HCT116 (cell line): ENCODE results near the gene NSRP1.

Experiments used
- CBX3 ChIP-seq: IDR thresholded peaks from 2 replicates; pipeline ENCODE4 v1.6.1; 2012; ENCODE audit warnings: low read depth
- CEBPB ChIP-seq: IDR thresholded peaks from 2 replicates; pipeline ENCODE4 v1.6.1; 2012; ENCODE audit warnings: low read depth
- CTCF ChIP-seq, 3 experiments: fragments of 200-600 bp in 1 of 3; sonication (generic) in 1 of 3; IDR thresholded peaks in 2 of 3; conservative IDR thresholded peaks in 1 of 3; 2 replicates each; pipeline ENCODE4 v1.5.1; 2012 to 2017; ENCODE audit warnings: low read depth in 2 of 3, low read length in 2 of 3, antibody characterized with exemption in 1 of 3, borderline replicate concordance in 1 of 3, control low read depth in 1 of 3, mild to moderate bottlenecking in 1 of 3, mixed read lengths in 1 of 3, mixed run types in 1 of 3, moderate library complexity in 1 of 3; ENCODE audit not compliant: insufficient read depth in 1 of 3
- EGR1 ChIP-seq: IDR thresholded peaks from 2 replicates; pipeline ENCODE4 v1.6.1; 2012; ENCODE audit warnings: low read depth
- EZH2 ChIP-seq: fragments of 200-600 bp; sonication (generic); IDR thresholded peaks from 2 replicates; pipeline ENCODE4 v1.6.1; 2017; ENCODE audit warnings: antibody characterized with exemption, mixed run types
- FOSL1 ChIP-seq: IDR thresholded peaks from 2 replicates; pipeline ENCODE4 v1.6.1; 2012; ENCODE audit warnings: low read depth
- POLR2A ChIP-seq: IDR thresholded peaks from 2 replicates; pipeline ENCODE4 v1.7.0; 2011; ENCODE audit warnings: borderline replicate concordance; ENCODE audit not compliant: insufficient read depth, insufficient read length; ENCODE audit errors: extremely low read depth
- POLR2AphosphoS5 ChIP-seq: IDR thresholded peaks from 2 replicates; pipeline ENCODE4 v1.6.1; 2011; ENCODE audit warnings: mild to moderate bottlenecking, low read depth, low read length, moderate library complexity
- RAD21 ChIP-seq: IDR thresholded peaks from 2 replicates; pipeline ENCODE4 v1.6.1; 2012; ENCODE audit warnings: low read depth, mild to moderate bottlenecking
- TCF7L2 ChIP-seq: IDR thresholded peaks from 2 replicates; pipeline ENCODE4 v1.7.0; 2011; ENCODE audit warnings: borderline replicate concordance, inconsistent platforms; ENCODE audit not compliant: insufficient read depth, insufficient read length; ENCODE audit errors: extremely low read depth
- YY1 ChIP-seq: IDR thresholded peaks from 2 replicates; pipeline ENCODE4 v1.6.1; 2011; ENCODE audit warnings: low read length, low read depth, moderate library complexity, mild to moderate bottlenecking; ENCODE audit not compliant: insufficient replicate concordance; ENCODE audit errors: extremely low read depth
- ZFX ChIP-seq: fragments of 450-650 bp; IDR thresholded peaks from 2 replicates; pipeline ENCODE4 v1.6.1; 2017
- TF ChIP-seq, protein P1 (sequence below): IDR thresholded peaks from 2 replicates; pipeline ENCODE4 v1.6.1; 2012; ENCODE audit warnings: low read depth
- TF ChIP-seq, protein P2 (sequence below): IDR thresholded peaks from 2 replicates; pipeline ENCODE4 v1.6.1; 2012

GRCh38 chr17:30164531-30164930 is 47.9 kb downstream of the NSRP1 start:
- TF ChIP-seq POLR2A (no peak), CTCF (IDR thresholded peaks at IDR 0.05 in 2 of 3, conservative IDR thresholded peaks at IDR 0.05 in 1 of 3; ENCODE audit: borderline replicate concordance in 1 of 3, insufficient read depth in 1 of 3, low read depth in 2 of 3, low read length in 2 of 3) (no peak), EGR1 (no peak), POLR2AphosphoS5 (no peak), CBX3 (no peak), EZH2 (no peak), CEBPB (no peak), RAD21 (no peak), TCF7L2 (no peak), YY1 (no peak), ZFX (no peak), FOSL1 (no peak)
- TF ChIP-seq, protein P1, sequence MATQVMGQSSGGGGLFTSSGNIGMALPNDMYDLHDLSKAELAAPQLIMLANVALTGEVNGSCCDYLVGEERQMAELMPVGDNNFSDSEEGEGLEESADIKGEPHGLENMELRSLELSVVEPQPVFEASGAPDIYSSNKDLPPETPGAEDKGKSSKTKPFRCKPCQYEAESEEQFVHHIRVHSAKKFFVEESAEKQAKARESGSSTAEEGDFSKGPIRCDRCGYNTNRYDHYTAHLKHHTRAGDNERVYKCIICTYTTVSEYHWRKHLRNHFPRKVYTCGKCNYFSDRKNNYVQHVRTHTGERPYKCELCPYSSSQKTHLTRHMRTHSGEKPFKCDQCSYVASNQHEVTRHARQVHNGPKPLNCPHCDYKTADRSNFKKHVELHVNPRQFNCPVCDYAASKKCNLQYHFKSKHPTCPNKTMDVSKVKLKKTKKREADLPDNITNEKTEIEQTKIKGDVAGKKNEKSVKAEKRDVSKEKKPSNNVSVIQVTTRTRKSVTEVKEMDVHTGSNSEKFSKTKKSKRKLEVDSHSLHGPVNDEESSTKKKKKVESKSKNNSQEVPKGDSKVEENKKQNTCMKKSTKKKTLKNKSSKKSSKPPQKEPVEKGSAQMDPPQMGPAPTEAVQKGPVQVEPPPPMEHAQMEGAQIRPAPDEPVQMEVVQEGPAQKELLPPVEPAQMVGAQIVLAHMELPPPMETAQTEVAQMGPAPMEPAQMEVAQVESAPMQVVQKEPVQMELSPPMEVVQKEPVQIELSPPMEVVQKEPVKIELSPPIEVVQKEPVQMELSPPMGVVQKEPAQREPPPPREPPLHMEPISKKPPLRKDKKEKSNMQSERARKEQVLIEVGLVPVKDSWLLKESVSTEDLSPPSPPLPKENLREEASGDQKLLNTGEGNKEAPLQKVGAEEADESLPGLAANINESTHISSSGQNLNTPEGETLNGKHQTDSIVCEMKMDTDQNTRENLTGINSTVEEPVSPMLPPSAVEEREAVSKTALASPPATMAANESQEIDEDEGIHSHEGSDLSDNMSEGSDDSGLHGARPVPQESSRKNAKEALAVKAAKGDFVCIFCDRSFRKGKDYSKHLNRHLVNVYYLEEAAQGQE, result no peak
- TF ChIP-seq, protein P2, sequence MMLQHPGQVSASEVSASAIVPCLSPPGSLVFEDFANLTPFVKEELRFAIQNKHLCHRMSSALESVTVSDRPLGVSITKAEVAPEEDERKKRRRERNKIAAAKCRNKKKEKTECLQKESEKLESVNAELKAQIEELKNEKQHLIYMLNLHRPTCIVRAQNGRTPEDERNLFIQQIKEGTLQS, result no peak
